ENCODE results near the gene DDX47.
"Not testable (repeated sequence)": the region's sequence is repeated elsewhere in the genome, so short reads cannot be mapped to it uniquely, and the experiment has no call there.

Gene DDX47

DNA sequence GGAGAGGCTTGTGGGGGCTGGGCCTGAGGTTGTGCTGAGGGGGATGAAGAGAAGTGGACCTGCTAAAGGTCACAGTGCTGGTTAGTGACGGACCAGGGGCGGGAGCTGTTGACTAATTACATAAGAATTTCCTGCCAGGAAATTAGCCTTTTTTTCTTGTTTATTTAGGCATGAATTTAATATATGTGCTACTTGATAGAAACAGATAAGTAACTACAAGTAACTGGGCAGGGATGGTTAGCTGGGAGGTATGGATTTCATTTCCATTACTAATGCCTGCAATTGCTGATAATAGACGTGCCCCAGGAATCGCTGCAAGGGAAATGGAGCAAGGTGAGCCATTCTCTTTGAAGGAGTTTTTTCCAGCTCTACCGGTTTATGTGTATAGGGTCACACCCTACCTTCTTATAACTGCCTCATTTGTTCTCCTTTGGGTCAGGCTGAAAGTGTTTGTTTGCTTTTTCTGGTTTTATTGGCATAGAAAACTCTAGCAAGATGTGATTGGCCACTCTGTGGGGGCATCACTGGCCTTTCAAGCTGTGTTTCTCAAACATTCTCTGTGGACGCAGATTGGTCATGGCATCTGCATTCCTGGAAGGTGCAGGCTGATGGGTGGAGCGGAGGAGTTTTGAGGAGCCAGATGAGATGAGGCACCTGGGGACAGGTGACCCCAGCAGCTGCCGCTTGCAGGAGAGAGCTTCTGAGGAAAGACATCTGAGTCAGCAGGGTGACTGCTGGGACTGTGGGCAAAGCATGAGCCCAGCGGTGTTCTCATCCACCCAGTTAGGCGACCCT lies 59.2 kb downstream of the DDX47 start:
- DNase-seq (ENCODE audit: low read depth, low spot score): no peak

DNA sequence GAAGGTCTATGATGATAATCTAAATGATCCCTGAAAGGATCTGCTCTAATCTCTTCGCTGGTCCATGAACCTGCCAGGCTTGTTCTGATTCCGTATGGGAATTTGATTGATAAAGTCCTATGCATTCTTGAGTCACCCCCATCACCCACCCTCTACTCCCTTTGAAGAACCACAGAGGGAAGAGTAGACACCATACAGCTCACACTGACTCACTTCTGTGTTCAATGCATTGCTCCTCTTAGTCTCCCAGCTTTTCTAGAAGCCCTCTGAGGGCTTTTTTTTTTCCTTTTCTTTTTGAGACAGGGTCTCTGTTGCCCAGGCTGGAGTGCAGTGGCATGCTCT lies 59.8 kb downstream of the DDX47 start:
- DNase-seq (ENCODE audit: low read depth, low spot score): no peak

DNA sequence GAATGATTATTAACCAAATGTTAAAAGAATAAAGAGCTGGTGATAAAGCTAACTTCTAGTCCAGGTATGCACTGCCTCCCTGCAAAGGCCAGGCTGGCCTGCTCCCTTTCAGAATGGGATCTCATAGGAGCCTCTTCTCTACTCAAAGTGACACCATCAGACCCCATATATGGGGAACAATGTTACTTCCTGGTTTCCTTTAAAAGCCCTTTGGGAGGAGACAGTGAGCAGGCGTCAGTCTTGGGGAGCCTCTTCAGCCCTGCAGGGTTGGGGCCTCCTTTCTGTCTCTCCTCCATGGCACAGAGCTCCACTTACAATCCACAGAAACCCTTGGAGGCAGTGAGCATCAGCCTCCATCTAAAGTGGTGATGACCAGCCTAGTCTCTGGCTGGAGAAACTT lies 60.9 kb downstream of the DDX47 start:
- DNase-seq (ENCODE audit: low read depth, low spot score): no peak

DNA sequence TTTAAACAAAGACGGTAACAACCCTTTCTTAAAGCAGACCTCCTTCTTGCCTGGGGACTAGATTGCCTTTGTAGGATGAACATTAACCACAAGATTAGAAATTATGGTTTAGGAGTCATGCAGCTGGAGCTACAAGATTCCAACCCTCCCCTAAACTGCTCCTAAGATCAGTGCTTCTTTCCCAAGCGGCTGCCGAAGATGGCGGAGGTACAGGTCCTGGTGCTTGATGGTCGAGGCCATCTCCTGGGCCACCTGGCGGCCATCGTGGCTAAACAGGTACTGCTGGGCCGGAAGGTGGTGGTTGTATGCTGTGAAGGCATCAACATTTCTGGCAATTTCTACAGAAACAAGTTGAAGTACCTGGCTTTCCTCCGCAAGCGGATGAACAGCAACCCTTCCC lies 62.2 kb downstream of the DDX47 start:
- not testable (repeated sequence) for DNase-seq (ENCODE audit: low read depth, low spot score)

DNA sequence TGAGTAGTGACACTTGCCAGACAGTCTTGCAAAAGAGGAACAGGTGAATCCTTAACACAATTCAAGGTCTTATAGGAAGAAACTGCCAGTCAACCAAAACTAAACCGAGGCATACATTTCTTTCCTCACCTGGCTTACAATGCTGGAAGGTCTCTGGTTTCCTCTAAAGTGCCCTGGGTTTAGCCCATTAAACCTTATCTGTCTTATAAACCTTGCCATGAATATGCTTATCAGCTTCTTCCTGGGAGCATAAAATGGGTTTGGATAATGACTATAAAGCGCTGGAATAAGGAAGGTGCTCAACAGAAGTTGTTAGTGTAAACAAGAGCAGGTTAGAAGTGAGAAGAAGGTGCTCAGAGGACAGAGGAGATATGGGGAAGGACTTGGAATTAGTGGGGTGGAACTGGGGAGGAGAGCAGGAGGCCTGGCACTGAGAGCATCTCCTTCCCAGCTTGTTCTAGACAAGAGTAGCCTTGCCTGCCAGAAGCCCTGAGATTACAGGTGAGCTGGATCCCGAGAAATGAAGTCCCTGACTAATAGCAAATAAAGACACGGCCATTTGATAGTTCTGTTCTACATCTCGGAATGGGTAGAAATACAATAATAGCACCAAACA lies 64.1 kb downstream of the DDX47 start:
- DNase-seq (ENCODE audit: low read depth, low spot score): no peak

DNA sequence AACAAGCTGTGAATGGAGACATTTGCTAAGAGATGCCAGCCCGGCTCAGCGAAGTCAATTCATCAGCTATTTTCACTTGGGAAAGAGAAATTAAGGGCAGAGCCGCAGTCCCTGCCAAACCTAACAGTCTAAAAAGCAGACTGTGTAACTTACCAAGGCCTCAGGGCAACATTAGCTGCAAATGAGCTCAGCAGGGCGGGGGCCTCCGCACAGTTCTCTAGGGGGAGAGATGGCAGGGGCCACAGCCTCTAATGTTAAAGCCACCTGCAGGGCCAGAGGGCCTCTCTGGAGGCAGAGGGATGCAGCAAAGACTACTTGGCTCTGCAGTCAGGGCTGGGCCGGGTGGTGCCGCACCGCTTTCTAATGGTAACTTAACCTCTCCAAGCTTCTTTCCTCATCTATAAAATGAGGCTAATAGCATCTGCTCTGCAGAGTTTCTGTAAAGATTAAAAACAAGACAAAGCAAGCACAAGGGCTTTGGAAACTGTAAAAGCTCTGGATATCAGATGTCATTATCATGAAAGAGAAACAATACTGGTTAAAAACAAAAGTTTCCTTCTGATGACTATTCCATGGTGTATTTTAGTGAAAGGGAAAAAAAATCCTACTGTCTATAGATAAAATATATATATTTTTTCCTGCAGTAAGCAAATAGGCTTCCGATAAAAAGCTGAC lies 64.8 kb downstream of the DDX47 start:
- DNase-seq (ENCODE audit: low read depth, low spot score): no peak

Data from iPS DF 19.7 (cell line).